GM06990 (cell line): ENCODE results near the gene UBQLN3.

ENCODE experiments used
- DNase-seq: peaks from one replicate; pipeline ENCODE4 v3.0.0-alpha.2; 2011; ENCODE audit not compliant: insufficient read length; ENCODE audit errors: extremely low read depth
- H3K27me3 ChIP-seq: replicated peaks from 2 replicates; pipeline ENCODE4 v1.6.0; 2011; ENCODE audit warnings: low read length; ENCODE audit not compliant: control insufficient read depth, insufficient read depth
- H3K36me3 ChIP-seq: 2 replicates; pipeline ENCODE4 v1.5.1; 2011; ENCODE audit warnings: low read length; ENCODE audit not compliant: control insufficient read depth, insufficient read depth
- H3K4me3 ChIP-seq: replicated peaks from 2 replicates; pipeline ENCODE4 v1.5.1; 2011; ENCODE audit warnings: low read depth, mild to moderate bottlenecking, control low read depth, low read length
- CTCF ChIP-seq: IDR thresholded peaks from 2 replicates; pipeline ENCODE4 v1.5.1; 2011; ENCODE audit warnings: low read length, control low read depth, mild to moderate bottlenecking, inconsistent platforms; ENCODE audit not compliant: insufficient read depth, poor library complexity, severe bottlenecking

UBQLN3 gene

DNA sequence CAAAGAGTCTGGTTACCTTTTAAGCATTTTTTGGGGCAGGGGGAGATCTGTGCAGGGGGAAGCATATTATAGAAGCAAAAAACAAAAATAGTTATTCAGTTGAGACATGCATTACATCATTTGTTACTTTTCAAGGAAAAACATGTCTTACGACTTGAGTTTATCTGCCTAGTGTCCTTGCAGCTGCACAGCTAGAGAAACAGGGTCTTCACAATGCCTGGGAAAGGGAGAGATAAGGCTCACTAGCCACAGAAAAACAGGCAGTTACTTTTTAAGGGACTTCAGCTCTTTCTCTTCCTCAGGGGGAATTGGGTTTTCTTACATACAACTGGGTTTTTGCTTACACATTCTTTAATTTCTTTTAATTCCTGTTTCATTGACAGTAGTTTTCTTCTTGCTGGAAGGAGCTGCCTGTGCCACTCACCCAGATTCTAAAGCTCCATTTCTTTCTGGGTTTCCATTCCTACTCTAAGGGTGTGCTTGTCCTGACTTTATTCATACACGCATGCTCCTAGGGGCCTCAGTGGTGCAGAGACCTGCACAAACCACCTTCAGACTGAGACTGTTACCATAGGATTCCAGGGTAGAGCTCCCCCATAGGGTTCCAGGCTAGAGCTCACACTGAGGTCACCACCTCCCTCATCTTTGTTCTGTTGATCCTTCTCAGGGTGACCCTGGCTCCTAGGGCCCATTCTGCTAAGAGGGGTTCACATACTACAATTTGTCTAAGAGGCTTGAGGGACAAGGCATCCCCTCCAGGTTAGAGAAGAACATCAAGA lies 21.5 kb upstream of the UBQLN3 start:
- no peak for TF ChIP-seq CTCF
- H3K27me3 ChIP-seq, result peaks cover 2% of the 10 kb centered on the region; the same call in 1 of the 2 replicates
- H3K4me3 ChIP-seq, result no peak overlapping the region
- DNase-seq, result no peak
- H3K36me3 ChIP-seq, result no peaks in the 10 kb centered on the region

DNA sequence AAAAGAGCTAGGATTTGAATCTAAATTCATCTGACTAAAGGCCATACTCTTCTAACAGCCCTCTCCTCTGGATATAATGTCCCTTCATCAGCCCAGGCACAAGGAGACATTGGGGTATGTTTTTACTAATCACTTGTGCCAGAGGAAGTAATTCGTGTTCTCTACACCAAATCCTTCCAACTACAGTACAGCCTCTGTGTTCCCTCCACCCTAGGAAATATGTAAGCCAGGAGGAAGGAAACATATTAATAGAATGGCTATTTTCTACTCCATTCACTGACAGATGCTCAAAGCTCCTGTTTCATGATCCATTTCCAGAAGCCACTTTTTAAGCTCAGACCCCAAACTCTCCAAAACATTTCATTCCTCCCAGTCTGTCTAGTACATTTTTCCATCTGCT lies 18.7 kb upstream of the UBQLN3 start:
- no peak for TF ChIP-seq CTCF
- DNase-seq, result no peak
- Histone ChIP-seq H3K4me3 (no peak overlapping the region), H3K27me3 (peaks cover 2% of the 10 kb centered on the region; the same call in 1 of the 2 replicates), H3K36me3 (no peaks in the 10 kb centered on the region)

DNA sequence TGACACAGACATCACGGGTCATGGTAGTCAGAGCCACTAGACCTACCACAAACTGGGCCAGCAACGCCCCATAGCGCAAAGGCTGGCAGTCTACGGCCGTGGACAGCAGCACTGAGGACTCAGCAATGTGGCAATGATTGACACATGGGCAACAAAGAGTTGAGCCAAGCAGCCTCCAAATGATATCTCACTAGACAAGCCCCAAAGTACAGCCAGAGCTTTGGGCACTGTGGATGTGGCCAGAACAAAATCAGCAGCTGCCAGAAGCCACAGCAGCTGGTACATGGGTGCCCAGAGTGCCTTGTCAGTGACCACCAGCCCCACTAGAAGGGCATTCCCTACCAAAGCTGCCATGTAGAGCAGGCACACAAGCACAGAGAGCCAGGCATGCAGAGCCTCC lies 18.0 kb upstream of the UBQLN3 start:
- TF ChIP-seq CTCF, result no peak
- peaks cover 2% of the 10 kb centered on the region; the same call in 1 of the 2 replicates for H3K27me3 ChIP-seq
- no peaks in the 10 kb centered on the region for H3K36me3 ChIP-seq
- H3K4me3 ChIP-seq, result no peak overlapping the region
- no peak for DNase-seq

GRCh38 chr11:5524756-5525155 lies 15.0 kb upstream of the UBQLN3 start:
- Histone ChIP-seq H3K4me3 (no peak overlapping the region), H3K27me3 (peaks cover 2% of the 10 kb centered on the region; the same call in 1 of the 2 replicates), H3K36me3 (no peaks in the 10 kb centered on the region)
- DNase-seq, result no peak
- no peak for TF ChIP-seq CTCF

DNA sequence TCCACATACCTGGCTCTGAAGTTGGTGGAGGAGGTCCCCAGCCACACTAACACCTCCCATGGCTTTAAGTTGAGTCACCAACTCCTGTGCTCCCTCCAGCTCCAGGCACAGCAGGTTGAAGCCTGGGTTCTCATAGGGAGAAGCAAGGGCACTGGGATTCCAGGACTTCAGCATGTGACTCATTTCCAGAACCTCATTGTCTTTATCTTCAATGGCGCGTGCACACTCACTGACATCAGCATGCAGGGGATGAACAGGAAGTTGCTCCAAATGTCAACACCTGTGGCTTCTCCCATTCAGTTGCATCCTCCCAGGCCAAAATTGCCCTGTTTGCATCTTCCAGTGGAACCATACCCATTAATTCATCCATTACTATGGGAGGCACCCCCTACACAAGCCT lies 12.6 kb upstream of the UBQLN3 start:
- no peak for TF ChIP-seq CTCF
- Histone ChIP-seq H3K36me3 (no peaks in the 10 kb centered on the region), H3K27me3 (peaks cover 2% of the 10 kb centered on the region; the same call in 1 of the 2 replicates), H3K4me3 (no peak overlapping the region)
- DNase-seq, result no peak
